OCI-LY7 (cell line): ENCODE results near the gene PLVAP. TPM values are rescaled to one million over a fixed set of nuclear protein-coding genes. Genes with fewer than 3 reads are reported as not detected.
A peak's percentile ranks its signal among the peaks of the same experiment; 100 is the strongest.

Experiments used
- BruUV-seq: library from RNA; stranded (reverse); fragments of 400-500 nt; replicated peaks from 2 replicates; lab custom pipeline; 2021; lab: Mats Ljungman, UMichigan
- CTCF ChIA-PET: fragments of 300-600 bp; sonication (Branson Sonifier 250); formaldehyde crosslinking; loops from one replicate; lab custom pipeline; 2022; ENCODE audit warnings: antibody characterized with exemption; ENCODE audit not compliant: unreplicated experiment; lab: Charles Lee
- POLR2A ChIA-PET: fragments of 300-600 bp; sonication (Branson Sonifier 250); formaldehyde crosslinking; loops from one replicate; lab custom pipeline; 2022; ENCODE audit warnings: antibody characterized with exemption; lab: Charles Lee
- DNase-seq: peaks from one replicate; pipeline ENCODE4 v3.0.0-alpha.2; 2015; ENCODE audit warnings: low spot score
- H2AFZ ChIP-seq: fragments of 200-600 bp; sonication (generic), shearing (Covaris generic); 2 replicates; pipeline ENCODE4 v1.6.1; 2014; ENCODE audit warnings: mild to moderate bottlenecking, antibody characterized with exemption, low read length, moderate library complexity
- H3K27ac ChIP-seq: fragments of 200-600 bp; sonication (generic); 2 replicates; pipeline ENCODE4 v1.5.1; 2014; ENCODE audit warnings: mixed run types, low read depth, mild to moderate bottlenecking, moderate library complexity, low read length, inconsistent platforms; ENCODE audit not compliant: poor library complexity, severe bottlenecking
- H3K36me3 ChIP-seq: fragments of 200-600 bp; sonication (generic); 2 replicates; pipeline ENCODE4 v1.6.1; 2014; ENCODE audit warnings: mild to moderate bottlenecking, antibody characterized with exemption, low read length, moderate library complexity, mixed read lengths; ENCODE audit not compliant: insufficient read depth
- H3K4me1 ChIP-seq: fragments of 200-600 bp; sonication (generic); 2 replicates; pipeline ENCODE4 v1.5.1; 2014; ENCODE audit warnings: mild to moderate bottlenecking, low read length; ENCODE audit not compliant: insufficient read depth, poor library complexity, severe bottlenecking
- H3K4me2 ChIP-seq: fragments of 200-600 bp; sonication (generic); 2 replicates; pipeline ENCODE4 v1.6.1; 2014; ENCODE audit warnings: mild to moderate bottlenecking, low read length
- H3K4me3 ChIP-seq: fragments of 200-600 bp; sonication (generic); 2 replicates; pipeline ENCODE4 v1.5.1; 2014; ENCODE audit warnings: mild to moderate bottlenecking, low read depth, low read length; ENCODE audit not compliant: poor library complexity, severe bottlenecking
- H3K79me2 ChIP-seq: fragments of 200-600 bp; sonication (generic); 2 replicates; pipeline ENCODE4 v1.6.1; 2016; ENCODE audit warnings: low read depth, mild to moderate bottlenecking, low read length, moderate library complexity, mixed read lengths; ENCODE audit not compliant: insufficient read depth
- H3K9me2 ChIP-seq: fragments of 200-600 bp; sonication (generic); 2 replicates; pipeline ENCODE4 v1.6.1; 2016; ENCODE audit warnings: mild to moderate bottlenecking, low read length, mixed read lengths; ENCODE audit not compliant: insufficient read depth
- H3K9me3 ChIP-seq: fragments of 200-600 bp; sonication (generic); 2 replicates; pipeline ENCODE4 v1.6.1; 2014; ENCODE audit warnings: mild to moderate bottlenecking, mixed run types, low read length, mixed read lengths
- H4K20me1 ChIP-seq: fragments of 200-600 bp; sonication (generic); 2 replicates; pipeline ENCODE4 v1.6.1; 2014; ENCODE audit warnings: mild to moderate bottlenecking, antibody characterized with exemption, low read length, moderate library complexity, mixed read lengths; ENCODE audit not compliant: insufficient read depth
- EZH2phosphoT487 ChIP-seq: fragments of 200-600 bp; sonication (generic); IDR thresholded peaks from 2 replicates; pipeline ENCODE4 v1.6.1; 2018; ENCODE audit warnings: low read depth, borderline replicate concordance, mild to moderate bottlenecking, mixed run types, antibody characterized with exemption, low read length, moderate library complexity, mixed read lengths
- intact Hi-C: fragments of 100-400 bp; cut with micrococcal nuclease; formaldehyde crosslinking; loops from one replicate; pipeline ENCODE4 v1.10.0; 2022; ENCODE audit not compliant: unreplicated experiment
- total RNA-seq, 2 experiments: library from RNA; depleted of rRNA in 1 of 2; stranded (reverse); fragments of >200 nt in 1 of 2; shearing (Covaris generic) in 1 of 2; gene quantifications; 2 replicates each; pipeline ENCODE4 v1.2.3, GENCODE V29; 2014 to 2022
- TF ChIP-seq, protein P1 (sequence below): fragments of 200-600 bp; sonication (generic); conservative IDR thresholded peaks from 2 replicates; pipeline ENCODE4 v1.5.1; 2014; ENCODE audit warnings: mild to moderate bottlenecking, antibody characterized with exemption, low read length, moderate library complexity, mixed read lengths

PLVAP gene
- total RNA-seq, 2 experiments from 2014 or later, result 0.16 to 1.5 TPM

DNA sequence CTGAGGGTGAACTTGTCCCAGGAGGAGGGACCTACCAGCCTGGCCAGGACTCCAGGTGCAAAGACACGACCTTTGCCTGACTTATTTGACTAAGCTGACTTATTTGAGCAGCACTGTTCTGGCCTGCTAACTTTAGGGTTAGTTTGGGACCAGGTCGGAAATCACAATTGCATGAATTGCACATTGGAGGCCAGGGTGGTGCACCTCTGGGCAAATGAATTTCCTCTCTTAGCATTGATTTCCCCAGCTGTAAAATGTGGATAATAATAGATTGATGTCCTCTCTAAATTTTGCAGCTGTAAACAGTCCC, 29.7 kb upstream of the PLVAP start:
- Histone ChIP-seq H2AFZ (no peak overlapping the region), H4K20me1 (0 out of 2 replicates have a peak, but pooled peaks cover 3% of the 10 kb centered on the region), H3K4me3 (peak overlapping the region; percentile 90), H3K27ac (peak overlapping the region; percentile 93), H3K4me2 (peak overlapping the region; percentile 86), H3K4me1 (peaks cover 39% of the 10 kb centered on the region), H3K36me3 (peaks cover 28% of the 10 kb centered on the region), H3K9me2 (no peaks in the 10 kb centered on the region), H3K79me2 (peaks cover 76% of the 10 kb centered on the region), H3K9me3 (no peaks in the 10 kb centered on the region)
- ChIA-PET POLR2A (interaction anchor here (0.6 to 2.5 kb wide), 4 partner anchors 11 to 199 kb away, joined by 3 to 13 read pairs (median 4); partner anchors contain the start of gene MVB12A), CTCF (no interaction called here)
- DNase-seq, result peak; percentile 68
- intact Hi-C loops, result loop anchor here (5.0 kb wide), 2 partner anchors 60 to 105 kb away; partner anchors contain the start of gene PGLS
- no peak for TF ChIP-seq EZH2phosphoT487
- TF ChIP-seq, protein P1, sequence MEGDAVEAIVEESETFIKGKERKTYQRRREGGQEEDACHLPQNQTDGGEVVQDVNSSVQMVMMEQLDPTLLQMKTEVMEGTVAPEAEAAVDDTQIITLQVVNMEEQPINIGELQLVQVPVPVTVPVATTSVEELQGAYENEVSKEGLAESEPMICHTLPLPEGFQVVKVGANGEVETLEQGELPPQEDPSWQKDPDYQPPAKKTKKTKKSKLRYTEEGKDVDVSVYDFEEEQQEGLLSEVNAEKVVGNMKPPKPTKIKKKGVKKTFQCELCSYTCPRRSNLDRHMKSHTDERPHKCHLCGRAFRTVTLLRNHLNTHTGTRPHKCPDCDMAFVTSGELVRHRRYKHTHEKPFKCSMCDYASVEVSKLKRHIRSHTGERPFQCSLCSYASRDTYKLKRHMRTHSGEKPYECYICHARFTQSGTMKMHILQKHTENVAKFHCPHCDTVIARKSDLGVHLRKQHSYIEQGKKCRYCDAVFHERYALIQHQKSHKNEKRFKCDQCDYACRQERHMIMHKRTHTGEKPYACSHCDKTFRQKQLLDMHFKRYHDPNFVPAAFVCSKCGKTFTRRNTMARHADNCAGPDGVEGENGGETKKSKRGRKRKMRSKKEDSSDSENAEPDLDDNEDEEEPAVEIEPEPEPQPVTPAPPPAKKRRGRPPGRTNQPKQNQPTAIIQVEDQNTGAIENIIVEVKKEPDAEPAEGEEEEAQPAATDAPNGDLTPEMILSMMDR, result no peak
- no TSS peak for BruUV-seq

DNA sequence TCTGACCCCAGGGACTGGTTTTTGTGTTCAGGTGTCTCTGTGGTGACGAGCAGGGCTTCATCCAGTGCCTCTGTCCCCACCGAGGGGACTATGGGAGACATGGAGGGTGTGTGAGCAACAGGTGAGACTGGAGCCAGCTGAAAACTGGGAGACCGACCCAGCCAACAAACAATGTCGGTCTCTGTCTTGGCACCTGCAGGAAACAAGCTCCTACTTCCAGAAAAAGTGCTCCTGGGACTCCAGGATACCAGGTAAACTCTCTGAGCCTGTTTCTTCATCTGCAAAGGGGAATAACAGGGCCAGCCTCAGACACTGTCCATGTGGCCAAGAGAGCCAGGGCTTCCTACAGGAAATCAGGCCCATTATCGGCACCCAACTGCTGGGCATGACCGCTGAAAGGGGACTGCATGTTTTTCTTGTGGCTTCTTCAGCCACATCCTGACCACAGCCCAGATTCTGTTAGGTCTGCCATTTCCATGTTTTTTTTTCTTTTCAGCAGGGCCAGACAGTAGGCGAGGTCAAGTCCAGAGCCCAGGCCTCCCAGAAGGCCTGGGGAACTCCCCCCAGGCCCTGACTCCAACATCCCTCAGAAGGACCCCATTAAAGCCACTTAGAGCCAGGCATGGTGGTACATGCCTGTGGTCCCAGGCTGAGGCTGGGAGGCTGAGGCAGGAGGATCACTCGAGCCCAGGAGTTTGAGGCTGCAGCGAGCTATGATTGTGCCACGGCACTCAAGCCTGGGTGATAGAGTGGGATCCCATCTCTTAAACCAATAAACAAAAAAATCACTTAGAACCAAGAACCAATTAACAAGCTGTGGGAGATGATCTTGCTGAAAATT, 29.1 kb upstream of the PLVAP start:
- H3K27ac ChIP-seq, result peak overlapping the region; percentile 93
- no peaks in the 10 kb centered on the region for H3K9me2 ChIP-seq
- H2AFZ ChIP-seq, result no peak overlapping the region; the same call in 1 of the 2 replicates
- CTCF ChIA-PET, result no interaction called here
- peak overlapping the region; percentile 90 for H3K4me3 ChIP-seq
- no peak for TF ChIP-seq EZH2phosphoT487
- TF ChIP-seq, protein P1, result no peak
- peaks cover 28% of the 10 kb centered on the region for H3K36me3 ChIP-seq
- H4K20me1 ChIP-seq, result 0 out of 2 replicates have a peak, but pooled peaks cover 3% of the 10 kb centered on the region
- DNase-seq, result no peak
- peak overlapping the region; percentile 86 for H3K4me2 ChIP-seq
- no peaks in the 10 kb centered on the region for H3K9me3 ChIP-seq
- peaks cover 71% of the 10 kb centered on the region for H3K79me2 ChIP-seq
- POLR2A ChIA-PET, result interaction anchor here (0.6 to 2.5 kb wide), 10 partner anchors 11 to 1084 kb away, joined by 3 to 13 read pairs (median 3); partner anchors contain the start of genes MRPL34, MVB12A and SLC27A1
- peaks cover 33% of the 10 kb centered on the region for H3K4me1 ChIP-seq
- intact Hi-C loops, result loop anchor here (5.0 kb wide), 2 partner anchors 61 to 106 kb away; partner anchors contain the start of gene PGLS
- BruUV-seq, result no TSS peak
